Panc1 (cell line): Measurements from ENCODE around the gene MYL10. TPM values are rescaled to one million over a fixed set of nuclear protein-coding genes. Genes with fewer than 3 reads are reported as not detected.

Source experiments
- ATAC-seq: fragments of 200-7000 bp; cut with Tn5 transposase; 2 replicates; pipeline ENCODE4 v1.9.1; 2020; ENCODE audit warnings: mild to moderate bottlenecking, moderate library complexity
- BruUV-seq: library from RNA; stranded (reverse); fragments of 400-500 nt; replicated peaks from 2 replicates; lab custom pipeline; 2021; lab: Mats Ljungman, UMichigan
- CTCF ChIA-PET: fragments of 300-600 bp; sonication (Branson Sonifier 250); formaldehyde crosslinking; loops from one replicate; lab custom pipeline; 2022; ENCODE audit warnings: antibody characterized with exemption; lab: Charles Lee
- POLR2A ChIA-PET: fragments of 300-600 bp; sonication (Branson Sonifier 250); formaldehyde crosslinking; loops from one replicate; lab custom pipeline; 2022; ENCODE audit warnings: antibody characterized with exemption; lab: Charles Lee
- DNase-seq: peaks from one replicate; pipeline ENCODE4 v3.0.0-alpha.2; 2010; ENCODE audit warnings: low read depth, low spot score
- H3K27ac ChIP-seq: 2 replicates; pipeline ENCODE4 v1.5.1; 2011; ENCODE audit warnings: mild to moderate bottlenecking, low read length, inconsistent platforms
- H3K27me3 ChIP-seq: fragments of 200-500 bp; sonication (Bioruptor generic); 2 replicates; pipeline ENCODE4 v1.6.0; 2014; ENCODE audit warnings: low read length, inconsistent platforms; ENCODE audit not compliant: control insufficient read depth, insufficient read depth
- H3K36me3 ChIP-seq: fragments of 200-500 bp; sonication (Bioruptor generic); 2 replicates; pipeline ENCODE4 v1.5.1; 2014; ENCODE audit warnings: inconsistent platforms, mild to moderate bottlenecking, low read length, moderate library complexity; ENCODE audit not compliant: control insufficient read depth, insufficient read depth
- H3K4me1 ChIP-seq: 2 replicates; pipeline ENCODE4 v1.5.1; 2011; ENCODE audit warnings: inconsistent platforms, mild to moderate bottlenecking, low read length, moderate library complexity; ENCODE audit not compliant: control insufficient read depth, insufficient read depth
- H3K4me3 ChIP-seq, 2 experiments: 2 replicates each; pipeline ENCODE4 v1.5.1; 2011 to 2012; ENCODE audit warnings: low read depth in 2 of 2, low read length in 2 of 2, mild to moderate bottlenecking in 2 of 2, inconsistent platforms in 1 of 2, moderate library complexity in 1 of 2
- H3K9me3 ChIP-seq: fragments of 200-500 bp; sonication (Bioruptor generic); 2 replicates; pipeline ENCODE4 v1.5.1; 2014; ENCODE audit warnings: low read depth, mild to moderate bottlenecking, inconsistent platforms, low read length, moderate library complexity; ENCODE audit not compliant: control insufficient read depth, insufficient read depth
- POLR2AphosphoS5 ChIP-seq: IDR thresholded peaks from 2 replicates; pipeline ENCODE4 v1.6.1; 2012; ENCODE audit warnings: mild to moderate bottlenecking, low read depth, low read length, moderate library complexity
- SIN3A ChIP-seq: IDR thresholded peaks from 2 replicates; pipeline ENCODE4 v1.6.1; 2012; ENCODE audit warnings: low read depth, mild to moderate bottlenecking, low read length, moderate library complexity, borderline replicate concordance; ENCODE audit not compliant: insufficient read depth
- TCF7L2 ChIP-seq: IDR thresholded peaks from 2 replicates; pipeline ENCODE4 v1.6.1; 2011; ENCODE audit warnings: mild to moderate bottlenecking, low read depth, low read length, inconsistent platforms
- in situ Hi-C: cut with HindIII; loops from 2 replicates; pipeline ENCODE4 v1.10.0; 2016; ENCODE audit warnings: low sequenced_read_pairs, low pct_unique_long_range_greater_than_20kb
- intact Hi-C: fragments of 100-400 bp; cut with micrococcal nuclease; formaldehyde crosslinking; loops from one replicate; pipeline ENCODE4 v1.10.0; 2022; ENCODE audit not compliant: unreplicated experiment
- total RNA-seq: library from RNA; stranded (reverse); gene quantifications from one replicate; pipeline ENCODE4 v1.2.1, GENCODE V29; 2021; ENCODE audit not compliant: unreplicated experiment
- TF ChIP-seq, protein P1 (sequence below), 2 experiments: IDR thresholded peaks; 2 replicates each; pipeline ENCODE4 v1.6.1; 2011 to 2012; ENCODE audit warnings: low read depth in 2 of 2, control low read depth in 1 of 2, low read length in 1 of 2, mild to moderate bottlenecking in 1 of 2, moderate library complexity in 1 of 2; ENCODE audit not compliant: insufficient read depth in 1 of 2
- TF ChIP-seq, protein P2 (sequence below): fragments of 450-650 bp; IDR thresholded peaks from 2 replicates; pipeline ENCODE4 v1.5.1; 2017; ENCODE audit warnings: mild to moderate bottlenecking

The MYL10 gene
- total RNA-seq, 1 experiment from 2014 or later: not detected

DNA sequence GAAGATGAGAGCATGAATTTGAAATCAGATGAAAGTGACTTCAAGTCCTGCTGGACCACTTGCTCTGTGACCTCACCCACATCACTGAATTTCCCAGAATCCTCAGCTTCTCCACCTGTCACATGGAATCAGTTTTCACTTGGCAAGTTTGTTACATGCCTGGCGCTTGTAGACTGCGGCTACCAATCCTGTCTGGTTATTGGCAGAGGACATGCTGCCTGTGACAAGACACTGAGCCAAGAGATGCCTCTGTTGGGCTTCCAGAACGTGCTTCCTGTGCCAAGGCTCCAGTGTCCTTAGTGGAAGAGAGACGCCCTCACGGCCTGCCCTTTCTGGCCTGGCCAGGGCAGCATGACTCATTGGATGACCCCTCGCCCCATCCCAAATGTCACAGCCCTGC lies 4.4 kb upstream of the MYL10 start:
- Histone ChIP-seq H3K9me3 (no peaks in the 10 kb centered on the region), H3K4me1 (peaks cover 15% of the 10 kb centered on the region), H3K4me3 (no peak overlapping the region), H3K27me3 (no peaks in the 10 kb centered on the region), H3K27ac (no peak overlapping the region), H3K36me3 (no peaks in the 10 kb centered on the region)
- intact Hi-C loops (no loop called here), in situ Hi-C loops (no loop called here)
- POLR2A ChIA-PET: no interaction called here
- BruUV-seq: no TSS peak
- TF ChIP-seq TCF7L2: no peak
- TF ChIP-seq, protein P1, sequence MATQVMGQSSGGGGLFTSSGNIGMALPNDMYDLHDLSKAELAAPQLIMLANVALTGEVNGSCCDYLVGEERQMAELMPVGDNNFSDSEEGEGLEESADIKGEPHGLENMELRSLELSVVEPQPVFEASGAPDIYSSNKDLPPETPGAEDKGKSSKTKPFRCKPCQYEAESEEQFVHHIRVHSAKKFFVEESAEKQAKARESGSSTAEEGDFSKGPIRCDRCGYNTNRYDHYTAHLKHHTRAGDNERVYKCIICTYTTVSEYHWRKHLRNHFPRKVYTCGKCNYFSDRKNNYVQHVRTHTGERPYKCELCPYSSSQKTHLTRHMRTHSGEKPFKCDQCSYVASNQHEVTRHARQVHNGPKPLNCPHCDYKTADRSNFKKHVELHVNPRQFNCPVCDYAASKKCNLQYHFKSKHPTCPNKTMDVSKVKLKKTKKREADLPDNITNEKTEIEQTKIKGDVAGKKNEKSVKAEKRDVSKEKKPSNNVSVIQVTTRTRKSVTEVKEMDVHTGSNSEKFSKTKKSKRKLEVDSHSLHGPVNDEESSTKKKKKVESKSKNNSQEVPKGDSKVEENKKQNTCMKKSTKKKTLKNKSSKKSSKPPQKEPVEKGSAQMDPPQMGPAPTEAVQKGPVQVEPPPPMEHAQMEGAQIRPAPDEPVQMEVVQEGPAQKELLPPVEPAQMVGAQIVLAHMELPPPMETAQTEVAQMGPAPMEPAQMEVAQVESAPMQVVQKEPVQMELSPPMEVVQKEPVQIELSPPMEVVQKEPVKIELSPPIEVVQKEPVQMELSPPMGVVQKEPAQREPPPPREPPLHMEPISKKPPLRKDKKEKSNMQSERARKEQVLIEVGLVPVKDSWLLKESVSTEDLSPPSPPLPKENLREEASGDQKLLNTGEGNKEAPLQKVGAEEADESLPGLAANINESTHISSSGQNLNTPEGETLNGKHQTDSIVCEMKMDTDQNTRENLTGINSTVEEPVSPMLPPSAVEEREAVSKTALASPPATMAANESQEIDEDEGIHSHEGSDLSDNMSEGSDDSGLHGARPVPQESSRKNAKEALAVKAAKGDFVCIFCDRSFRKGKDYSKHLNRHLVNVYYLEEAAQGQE (IDR thresholded peaks at IDR 0.05; ENCODE audit: insufficient read depth in 1 of 2, low read depth in 2 of 2, low read length in 1 of 2): no peak
- no peak for TF ChIP-seq SIN3A
- TF ChIP-seq, protein P2, sequence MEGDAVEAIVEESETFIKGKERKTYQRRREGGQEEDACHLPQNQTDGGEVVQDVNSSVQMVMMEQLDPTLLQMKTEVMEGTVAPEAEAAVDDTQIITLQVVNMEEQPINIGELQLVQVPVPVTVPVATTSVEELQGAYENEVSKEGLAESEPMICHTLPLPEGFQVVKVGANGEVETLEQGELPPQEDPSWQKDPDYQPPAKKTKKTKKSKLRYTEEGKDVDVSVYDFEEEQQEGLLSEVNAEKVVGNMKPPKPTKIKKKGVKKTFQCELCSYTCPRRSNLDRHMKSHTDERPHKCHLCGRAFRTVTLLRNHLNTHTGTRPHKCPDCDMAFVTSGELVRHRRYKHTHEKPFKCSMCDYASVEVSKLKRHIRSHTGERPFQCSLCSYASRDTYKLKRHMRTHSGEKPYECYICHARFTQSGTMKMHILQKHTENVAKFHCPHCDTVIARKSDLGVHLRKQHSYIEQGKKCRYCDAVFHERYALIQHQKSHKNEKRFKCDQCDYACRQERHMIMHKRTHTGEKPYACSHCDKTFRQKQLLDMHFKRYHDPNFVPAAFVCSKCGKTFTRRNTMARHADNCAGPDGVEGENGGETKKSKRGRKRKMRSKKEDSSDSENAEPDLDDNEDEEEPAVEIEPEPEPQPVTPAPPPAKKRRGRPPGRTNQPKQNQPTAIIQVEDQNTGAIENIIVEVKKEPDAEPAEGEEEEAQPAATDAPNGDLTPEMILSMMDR: no peak
- TF ChIP-seq POLR2AphosphoS5: no peak
- CTCF ChIA-PET: no interaction called here
- ATAC-seq: no peak
- no peak for DNase-seq

DNA sequence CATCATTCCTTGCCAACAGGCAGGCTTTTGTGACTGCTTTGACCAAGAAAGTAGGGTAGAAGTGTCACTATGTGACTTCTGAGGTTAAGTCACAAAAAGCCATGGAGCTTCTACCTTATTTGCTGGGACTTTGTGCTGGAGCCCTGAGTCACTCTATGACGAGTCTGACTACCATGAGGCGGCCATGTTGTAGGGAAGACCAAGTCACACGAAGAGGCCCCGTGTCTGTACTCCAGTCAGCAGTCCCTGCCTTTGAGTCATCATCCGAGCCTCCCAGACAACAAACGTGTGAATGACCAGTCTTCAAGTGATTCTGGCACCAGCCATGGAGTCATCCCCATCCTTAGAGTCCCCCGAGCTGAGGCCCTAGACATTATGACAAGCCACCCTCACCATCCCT lies 3.5 kb upstream of the MYL10 start:
- intact Hi-C loops: no loop called here
- CTCF ChIA-PET: no interaction called here
- in situ Hi-C loops: no loop called here
- POLR2A ChIA-PET: no interaction called here
- ATAC-seq: no peak
- no peak overlapping the region for H3K4me3 ChIP-seq
- no peaks in the 10 kb centered on the region for H3K9me3 ChIP-seq
- BruUV-seq: no TSS peak
- H3K27me3 ChIP-seq: no peaks in the 10 kb centered on the region
- DNase-seq: no peak
- no peaks in the 10 kb centered on the region for H3K36me3 ChIP-seq
- TF ChIP-seq POLR2AphosphoS5 (no peak), TCF7L2 (no peak), SIN3A (no peak)
- TF ChIP-seq, protein P1 (IDR thresholded peaks at IDR 0.05; ENCODE audit: insufficient read depth in 1 of 2, low read depth in 2 of 2, low read length in 1 of 2): no peak
- TF ChIP-seq, protein P2: no peak
- no peak overlapping the region for H3K27ac ChIP-seq
- peaks cover 15% of the 10 kb centered on the region for H3K4me1 ChIP-seq
